NAMALWA (cell line): ENCODE measurements around the gene SYT11.
"Not testable (repeated sequence)": the region's sequence is repeated elsewhere in the genome, so short reads cannot be mapped to it uniquely, and the experiment has no call there.

Experiments used
- DNase-seq: peaks from one replicate; pipeline ENCODE4 v3.0.0-alpha.2; 2015; ENCODE audit warnings: low spot score

SYT11 gene

GRCh38 chr1:155899683-155900082 lies 40.3 kb downstream of the SYT11 start:
- DNase-seq: no peak

- DNase-seq: no peak
These were observed 40.8 kb downstream of the SYT11 start for GRCh38 chr1:155900161-155900560.

GRCh38 chr1:155904261-155904660 lies 44.9 kb downstream of the SYT11 start:
- DNase-seq: no peak

GRCh38 chr1:155909894-155910293 lies 50.5 kb downstream of the SYT11 start:
- DNase-seq: peak; percentile 44

GRCh38 chr1:155910621-155911121 lies 51.3 kb downstream of the SYT11 start:
- peak; percentile 49 for DNase-seq

GRCh38 chr1:155911156-155912055 lies 52.0 kb downstream of the SYT11 start, which contains the start of gene RIT1:
RIT1 (minus strand) TSS chr1:155911349; CDS start chr1:155910761, 588 bp downstream.
- DNase-seq: peak; percentile 94

- no peak for DNase-seq
These were observed 52.7 kb downstream of the SYT11 start for GRCh38 chr1:155912056-155912536.

GRCh38 chr1:155913969-155914757 lies 54.8 kb downstream of the SYT11 start:
- DNase-seq: no peak

GRCh38 chr1:155918660-155919059 lies 59.3 kb downstream of the SYT11 start:
- DNase-seq: no peak

GRCh38 chr1:155919801-155920200 lies 60.4 kb downstream of the SYT11 start:
- no peak for DNase-seq

- peak; percentile 7 for DNase-seq
These were observed 61.4 kb downstream of the SYT11 start for GRCh38 chr1:155920717-155921116.

- no peak for DNase-seq
These were observed 66.1 kb downstream of the SYT11 start for GRCh38 chr1:155925506-155925905.

- no peak for DNase-seq
These were observed 69.7 kb downstream of the SYT11 start for GRCh38 chr1:155929057-155929456.

GRCh38 chr1:155930725-155931124 lies 71.4 kb downstream of the SYT11 start:
- DNase-seq: not testable (repeated sequence)

- DNase-seq: no peak
These were observed 72.1 kb downstream of the SYT11 start for GRCh38 chr1:155931332-155932038.

GRCh38 chr1:155932081-155932480 lies 72.7 kb downstream of the SYT11 start:
- no peak for DNase-seq

GRCh38 chr1:155932487-155932886 lies 73.1 kb downstream of the SYT11 start:
- no peak for DNase-seq

- DNase-seq: peak; percentile 49
These were observed 74.3 kb downstream of the SYT11 start for GRCh38 chr1:155933591-155934096.

GRCh38 chr1:155934097-155934935 lies 74.9 kb downstream of the SYT11 start, which contains the start of gene KHDC4:
KHDC4 (minus strand) TSS chr1:155934413; CDS start chr1:155934373, 40 bp downstream.
- DNase-seq: peak; percentile 100
